HEK293 (cell line): ENCODE measurements around the gene POLR1E.

ENCODE experiments used
- CTCF ChIA-PET: fragments of 350-600 bp; formaldehyde crosslinking; extraction: SDS; loops from one replicate; lab custom pipeline; 2021; ENCODE audit warnings: antibody characterized with exemption; lab: Yijun Ruan, JAX
- POLR2A ChIA-PET: fragments of 300-600 bp; formaldehyde crosslinking; extraction: SDS; loops from one replicate; lab custom pipeline; 2020; ENCODE audit warnings: antibody characterized with exemption, inconsistent platforms; lab: Yijun Ruan, JAX
- H3K27ac ChIP-seq: fragments of 200-500 bp; sonication (Bioruptor generic); 2 replicates; pipeline ENCODE4 v1.5.1; 2014; ENCODE audit warnings: low read depth, low read length, control low read depth, inconsistent platforms; ENCODE audit errors: extremely low read depth
- H3K36me3 ChIP-seq, 2 experiments: fragments of 200-500 bp in 1 of 2; sonication (Bioruptor generic) in 1 of 2; 1 replicate in 1 of 2; 2 replicates in 1 of 2; pipeline ENCODE4 v1.5.1; 2014 to 2017; ENCODE audit warnings: inconsistent platforms in 2 of 2, low read length in 2 of 2; ENCODE audit not compliant: control insufficient read depth in 2 of 2, insufficient read depth in 1 of 2
- H3K4me1 ChIP-seq: fragments of 200-500 bp; sonication (Bioruptor generic); 2 replicates; pipeline ENCODE4 v1.5.1; 2014; ENCODE audit warnings: mild to moderate bottlenecking, low read length, inconsistent platforms; ENCODE audit not compliant: control insufficient read depth, insufficient read depth
- H3K4me3 ChIP-seq: 2 replicates; pipeline ENCODE4 v1.5.1; 2011; ENCODE audit warnings: low read depth, mild to moderate bottlenecking, control low read depth, low read length, moderate library complexity
- H3K9me3 ChIP-seq: fragments of 200-500 bp; sonication (Bioruptor generic); 2 replicates; pipeline ENCODE4 v1.5.1; 2014; ENCODE audit warnings: low read depth, low read length, inconsistent platforms; ENCODE audit not compliant: control insufficient read depth, insufficient read depth
- ATF2 ChIP-seq: fragments of 450-650 bp; formaldehyde crosslinking; IDR thresholded peaks from 2 replicates; pipeline ENCODE4 v1.5.1; 2016; ENCODE audit warnings: missing biosample characterization, missing genetic modification characterization, low read depth
- IKZF3 ChIP-seq: fragments of 450-650 bp; IDR thresholded peaks from 2 replicates; pipeline ENCODE4 v1.5.0; 2018; ENCODE audit warnings: missing biosample characterization, mild to moderate bottlenecking, missing genetic modification characterization, moderate library complexity
- INSM2 ChIP-seq: fragments of 450-650 bp; formaldehyde crosslinking; IDR thresholded peaks from 2 replicates; pipeline ENCODE4 v1.5.1; 2016; ENCODE audit warnings: missing biosample characterization, missing genetic modification characterization
- KLF8 ChIP-seq: fragments of 450-650 bp; formaldehyde crosslinking; IDR thresholded peaks from 2 replicates; pipeline ENCODE4 v1.5.1; 2016; ENCODE audit warnings: missing biosample characterization, missing genetic modification characterization
- MEIS1 ChIP-seq: sonication (generic); formaldehyde crosslinking; IDR thresholded peaks from 2 replicates; pipeline ENCODE4 v1.8.1; 2022; ENCODE audit warnings: missing genetic modification reagents, mild to moderate bottlenecking, borderline replicate concordance
- OSR2 ChIP-seq: fragments of 450-650 bp; formaldehyde crosslinking; IDR thresholded peaks from 2 replicates; pipeline ENCODE4 v1.5.1; 2016; ENCODE audit warnings: missing biosample characterization, missing genetic modification characterization
- OVOL3 ChIP-seq: fragments of 450-650 bp; formaldehyde crosslinking; IDR thresholded peaks from 2 replicates; pipeline ENCODE4 v1.5.1; 2016; ENCODE audit warnings: missing biosample characterization, missing genetic modification characterization
- PRDM10 ChIP-seq: fragments of 450-650 bp; formaldehyde crosslinking; IDR thresholded peaks from 2 replicates; pipeline ENCODE4 v1.5.1; 2016; ENCODE audit warnings: missing biosample characterization, missing genetic modification characterization
- SETDB1 ChIP-seq: IDR thresholded peaks from one replicate; pipeline ENCODE4 v1.6.1; 2017; ENCODE audit warnings: mild to moderate bottlenecking, low read length, moderate library complexity, mixed read lengths; ENCODE audit not compliant: insufficient read length
- SP2 ChIP-seq: fragments of 450-650 bp; formaldehyde crosslinking; IDR thresholded peaks from 2 replicates; pipeline ENCODE4 v1.5.1; 2016; ENCODE audit warnings: missing biosample characterization, missing genetic modification characterization
- SP3 ChIP-seq: fragments of 450-650 bp; formaldehyde crosslinking; IDR thresholded peaks from 2 replicates; pipeline ENCODE4 v1.5.1; 2016; ENCODE audit warnings: missing biosample characterization, missing genetic modification characterization
- ZBTB20 ChIP-seq: fragments of 450-650 bp; formaldehyde crosslinking; IDR thresholded peaks from 2 replicates; pipeline ENCODE4 v1.5.1; 2016; ENCODE audit warnings: missing biosample characterization, missing genetic modification characterization
- ZBTB48 ChIP-seq: fragments of 450-650 bp; formaldehyde crosslinking; IDR thresholded peaks from 2 replicates; pipeline ENCODE4 v1.5.1; 2016; ENCODE audit warnings: missing biosample characterization, missing genetic modification characterization
- ZBTB8A ChIP-seq: fragments of 450-650 bp; formaldehyde crosslinking; IDR thresholded peaks from 2 replicates; pipeline ENCODE4 v1.5.1; 2016; ENCODE audit warnings: missing biosample characterization, missing genetic modification characterization
- ZNF10 ChIP-seq: fragments of 450-650 bp; formaldehyde crosslinking; IDR thresholded peaks from 2 replicates; pipeline ENCODE4 v1.5.1; 2017; ENCODE audit warnings: missing biosample characterization, missing genetic modification characterization
- ZNF18 ChIP-seq: fragments of 450-650 bp; formaldehyde crosslinking; IDR thresholded peaks from 2 replicates; pipeline ENCODE4 v1.5.1; 2016; ENCODE audit warnings: missing biosample characterization, missing genetic modification characterization
- ZNF2 ChIP-seq: fragments of 450-650 bp; formaldehyde crosslinking; IDR thresholded peaks from 2 replicates; pipeline ENCODE4 v1.5.1; 2016; ENCODE audit warnings: missing biosample characterization, missing genetic modification characterization
- ZNF266 ChIP-seq: fragments of 450-650 bp; formaldehyde crosslinking; IDR thresholded peaks from 2 replicates; pipeline ENCODE4 v1.5.1; 2016; ENCODE audit warnings: missing biosample characterization, missing genetic modification characterization, low read depth
- ZNF324 ChIP-seq: fragments of 450-650 bp; formaldehyde crosslinking; IDR thresholded peaks from 2 replicates; pipeline ENCODE4 v1.5.1; 2016; ENCODE audit warnings: missing biosample characterization, missing genetic modification characterization
- ZNF341 ChIP-seq: fragments of 450-650 bp; formaldehyde crosslinking; IDR thresholded peaks from 2 replicates; pipeline ENCODE4; 2016; ENCODE audit warnings: low read depth, missing biosample characterization, missing genetic modification characterization
- ZNF350 ChIP-seq: fragments of 450-650 bp; formaldehyde crosslinking; IDR thresholded peaks from 2 replicates; pipeline ENCODE4 v1.5.0; 2017; ENCODE audit warnings: missing biosample characterization, mild to moderate bottlenecking, missing genetic modification characterization
- ZNF354C ChIP-seq: fragments of 450-650 bp; formaldehyde crosslinking; IDR thresholded peaks from 2 replicates; pipeline ENCODE4 v1.5.1; 2016; ENCODE audit warnings: missing biosample characterization, missing genetic modification characterization, low read depth, borderline replicate concordance
- ZNF513 ChIP-seq: fragments of 450-650 bp; IDR thresholded peaks from 2 replicates; pipeline ENCODE4 v1.5.1; 2018; ENCODE audit warnings: missing biosample characterization, missing genetic modification characterization
- ZNF610 ChIP-seq: fragments of 450-650 bp; formaldehyde crosslinking; IDR thresholded peaks from 2 replicates; pipeline ENCODE4 v1.5.1; 2016; ENCODE audit warnings: missing biosample characterization, missing genetic modification characterization, borderline replicate concordance
- ZNF629 ChIP-seq: fragments of 450-650 bp; formaldehyde crosslinking; IDR thresholded peaks from 2 replicates; pipeline ENCODE4 v1.5.1; 2017; ENCODE audit warnings: missing biosample characterization, missing genetic modification characterization

Gene POLR1E

GRCh38 chr9:37465249-37466036 lies 20.3 kb upstream of the POLR1E start, which contains the start of gene ZBTB5:
TSS of gene ZBTB5 (minus strand) at chr9:37465450. CDS start at chr9:37442551, 22,899 bp downstream.
- H3K4me3 ChIP-seq, result peak within 1 kb of the TSS; percentile 95
- H3K9me3 ChIP-seq, result no peaks in the 10 kb centered on the region
- H3K27ac ChIP-seq, result peak within 1 kb of the TSS; percentile 86
- ChIA-PET CTCF (interaction anchor here (0.9 to 1.0 kb wide), 2 partner anchors 50 to 602 kb away, joined by 4 read pairs; no protein-coding TSS in a partner anchor), POLR2A (interaction anchor here (0.6 to 3.0 kb wide), 24 partner anchors 9 to 927 kb away, joined by 3 to 39 read pairs (median 6); partner anchors contain the start of genes ALDH1B1, EXOSC3, FBXO10 and GRHPR)
- no peaks in the 10 kb centered on the region for H3K4me1 ChIP-seq
- no peak for TF ChIP-seq ZNF266 (tag by site-specific recombination)
- TF ChIP-seq ZBTB20 (tag by site-specific recombination), result peak; percentile 91; the same call in 1 of the 2 replicates
- TF ChIP-seq ZNF2, result no peak
- TF ChIP-seq ZNF324 (tag by site-specific recombination), result no peak
- TF ChIP-seq INSM2 (tag by site-specific recombination), result peak; percentile 74
- TF ChIP-seq OVOL3 (tag by site-specific recombination), result 0 out of 2 replicates have a peak, but pooled peaks have one; percentile 18
- TF ChIP-seq SP2, result peak; percentile 84
- no peak; the same call in 1 of the 2 replicates for TF ChIP-seq ZNF10 (tag by site-specific recombination)
- no peak for TF ChIP-seq ZNF513 (tag by site-specific recombination)
- 0 out of 2 replicates have a peak, but pooled peaks have one; percentile 17 for TF ChIP-seq KLF8
- TF ChIP-seq ZNF354C, result no peak
- TF ChIP-seq SP3, result peak; percentile 78
- TF ChIP-seq PRDM10 (tag by site-specific recombination), result peak; percentile 59; the same call in 1 of the 2 replicates
- TF ChIP-seq MEIS1 (CRISPR knock-in tag), result no peak
- TF ChIP-seq OSR2 (tag by site-specific recombination), result peak; percentile 25; the same call in 1 of the 2 replicates
- peak; percentile 59; the same call in 1 of the 2 replicates for TF ChIP-seq ZNF341 (tag by site-specific recombination)
- TF ChIP-seq ZNF350 (tag by site-specific recombination), result peak; percentile 98
- no peak for TF ChIP-seq ZNF18 (tag by site-specific recombination)
- peak; percentile 19 for TF ChIP-seq SETDB1
- 0 out of 2 replicates have a peak, but pooled peaks have one; percentile 8 for TF ChIP-seq ZBTB48 (tag by site-specific recombination)
- TF ChIP-seq ZBTB8A (tag by site-specific recombination), result peak; percentile 56
- peak; percentile 53; the same call in 1 of the 2 replicates for TF ChIP-seq ZNF629 (tag by site-specific recombination)
- TF ChIP-seq IKZF3 (tag by site-specific recombination), result peak; percentile 37; the same call in 1 of the 2 replicates
- TF ChIP-seq ATF2 (tag by site-specific recombination), result peak; percentile 97
- TF ChIP-seq ZNF610 (tag by site-specific recombination), result no peak
- H3K36me3 ChIP-seq, result peaks cover 0 to 3% of the 10 kb centered on the region in 2 experiments; a peak in 2 of 3 replicates
